ENCODE data around the gene MCOLN3.
A peak's percentile ranks its signal among the peaks of the same experiment; 100 is the strongest.
"Not testable (repeated sequence)": the region's sequence is repeated elsewhere in the genome, so short reads cannot be mapped to it uniquely, and the experiment has no call there.

MCOLN3 gene

DNA sequence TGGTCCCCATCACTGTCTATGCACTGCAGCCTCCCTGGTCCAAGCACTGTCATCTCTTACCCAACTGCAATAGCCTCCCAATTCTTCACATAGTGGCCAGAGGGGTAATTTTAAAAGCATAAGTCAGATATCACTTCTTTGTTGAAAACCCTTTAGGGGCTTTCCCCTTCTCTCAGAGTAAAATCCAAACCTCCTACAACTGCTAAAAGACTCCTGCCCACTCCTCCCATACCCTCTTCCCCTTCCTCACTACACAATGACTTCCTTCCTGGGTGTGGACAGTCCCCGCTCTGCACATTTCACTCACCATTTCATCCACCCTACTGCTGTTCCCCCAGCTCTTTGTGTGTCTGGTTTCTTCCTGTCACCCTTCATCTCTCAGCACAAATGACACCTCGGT lies 59.7 kb downstream of the MCOLN3 start:
- DNase-seq: no peak

DNA sequence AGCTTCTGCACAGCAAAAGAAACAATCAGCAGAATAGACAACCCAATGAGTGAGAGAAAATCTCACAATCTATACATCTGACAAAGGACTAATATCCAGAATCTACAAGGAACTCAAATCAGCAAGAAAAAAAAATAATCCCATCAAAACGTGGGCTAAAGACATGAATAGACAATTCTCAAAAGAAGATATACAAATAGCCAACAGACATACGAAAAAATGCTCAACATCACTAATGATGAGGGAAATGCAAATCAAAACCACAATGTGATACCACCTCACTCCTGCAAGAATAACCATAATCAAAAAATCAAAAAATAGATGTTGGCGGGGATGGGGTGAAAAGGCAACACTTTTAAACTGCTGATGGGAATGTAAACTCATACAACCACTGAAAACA lies 61.7 kb downstream of the MCOLN3 start:
- DNase-seq: not testable (repeated sequence)

DNA sequence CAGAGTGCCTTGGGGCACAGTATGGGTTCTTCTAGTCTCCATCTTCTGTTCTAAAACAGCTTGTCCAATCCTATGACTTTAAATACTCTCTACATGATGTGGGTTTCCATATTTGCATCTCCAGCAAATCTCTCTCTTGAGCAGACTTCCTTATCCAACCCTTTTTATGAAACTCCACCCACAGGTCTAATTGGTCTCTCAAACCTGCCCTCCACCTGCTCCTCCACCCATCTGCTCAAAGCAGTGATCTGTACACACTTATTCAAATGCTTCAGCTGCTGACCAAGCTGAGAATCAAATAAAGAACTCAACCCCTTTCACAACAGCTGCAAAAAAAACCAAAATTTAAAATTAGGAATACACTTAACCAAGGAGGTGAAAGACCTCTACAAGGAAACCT lies 62.9 kb downstream of the MCOLN3 start:
- no peak for DNase-seq

DNA sequence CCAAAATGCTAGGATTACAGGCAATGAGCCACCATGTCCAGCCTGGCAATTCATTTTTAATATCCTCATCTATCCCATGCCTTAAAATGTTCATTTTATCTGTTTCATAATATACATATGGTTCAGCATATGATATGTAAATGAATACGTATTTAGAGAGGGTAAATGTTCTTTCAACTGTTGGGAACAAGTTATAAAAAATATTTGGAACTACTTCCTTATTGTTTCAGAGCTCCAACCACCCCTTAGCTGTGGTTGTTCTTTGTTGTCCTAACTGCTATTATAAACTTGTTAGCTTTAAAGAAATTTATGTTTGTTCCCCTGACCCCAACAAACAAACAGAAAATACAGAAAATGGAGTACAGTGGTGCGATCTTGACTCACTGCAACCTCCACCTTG lies 65.9 kb downstream of the MCOLN3 start:
- no peak for DNase-seq

DNA sequence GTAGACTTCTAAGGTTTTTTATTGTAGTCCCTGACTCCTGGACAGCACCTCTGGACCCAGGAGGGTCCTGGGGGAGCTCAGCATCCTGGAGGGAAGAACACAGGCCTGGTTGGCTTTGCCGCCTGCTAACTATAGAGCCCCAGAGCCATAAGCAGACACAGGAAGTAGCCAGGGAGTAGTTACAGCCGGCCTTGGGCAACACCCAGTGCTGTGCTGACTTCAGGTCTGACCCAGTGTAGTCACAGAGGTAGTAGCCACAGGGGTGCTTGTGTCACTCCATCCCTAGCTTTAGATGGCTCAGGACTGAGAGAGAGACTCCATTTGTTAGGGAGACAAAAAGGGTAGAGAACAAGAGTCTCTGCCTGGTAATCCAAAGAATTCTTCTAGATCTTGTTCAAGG lies 73.3 kb downstream of the MCOLN3 start:
- no peak for DNase-seq

- DNase-seq: no peak
Observed at GRCh38 chr1:84973498-84974334, 74.6 kb downstream of the MCOLN3 start.

DNA sequence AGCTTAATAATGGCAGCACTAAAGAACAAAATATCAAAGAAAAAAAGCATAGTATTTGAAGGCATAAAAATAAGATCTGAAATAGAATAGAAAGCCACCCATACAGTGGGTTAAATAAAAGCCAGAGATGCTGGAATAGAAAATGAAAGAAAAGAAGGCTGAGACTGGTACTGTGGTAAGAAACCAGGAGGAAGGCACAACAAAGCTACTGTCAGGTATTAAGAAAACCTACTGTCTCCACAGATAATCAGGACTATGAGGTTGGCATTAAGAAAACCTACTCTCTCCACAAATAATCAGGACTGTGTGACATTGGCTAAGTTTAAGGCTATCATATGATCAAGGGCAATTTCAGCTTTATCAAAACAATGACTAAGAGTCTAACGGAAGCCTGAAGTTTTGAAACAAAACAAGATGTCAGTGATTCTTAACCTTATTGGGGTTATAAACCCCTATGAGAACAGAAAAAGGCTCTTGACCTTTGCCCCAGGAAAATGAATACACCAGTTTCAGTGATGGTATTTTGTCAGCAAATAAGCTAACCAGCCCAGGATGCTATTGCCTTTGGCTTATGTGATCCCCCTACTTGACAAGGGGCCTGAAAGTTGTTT lies 75.8 kb downstream of the MCOLN3 start:
- DNase-seq: no peak

GRCh38 chr1:84971957-84972356 lies 76.3 kb downstream of the MCOLN3 start:
- DNase-seq: no peak

DNA sequence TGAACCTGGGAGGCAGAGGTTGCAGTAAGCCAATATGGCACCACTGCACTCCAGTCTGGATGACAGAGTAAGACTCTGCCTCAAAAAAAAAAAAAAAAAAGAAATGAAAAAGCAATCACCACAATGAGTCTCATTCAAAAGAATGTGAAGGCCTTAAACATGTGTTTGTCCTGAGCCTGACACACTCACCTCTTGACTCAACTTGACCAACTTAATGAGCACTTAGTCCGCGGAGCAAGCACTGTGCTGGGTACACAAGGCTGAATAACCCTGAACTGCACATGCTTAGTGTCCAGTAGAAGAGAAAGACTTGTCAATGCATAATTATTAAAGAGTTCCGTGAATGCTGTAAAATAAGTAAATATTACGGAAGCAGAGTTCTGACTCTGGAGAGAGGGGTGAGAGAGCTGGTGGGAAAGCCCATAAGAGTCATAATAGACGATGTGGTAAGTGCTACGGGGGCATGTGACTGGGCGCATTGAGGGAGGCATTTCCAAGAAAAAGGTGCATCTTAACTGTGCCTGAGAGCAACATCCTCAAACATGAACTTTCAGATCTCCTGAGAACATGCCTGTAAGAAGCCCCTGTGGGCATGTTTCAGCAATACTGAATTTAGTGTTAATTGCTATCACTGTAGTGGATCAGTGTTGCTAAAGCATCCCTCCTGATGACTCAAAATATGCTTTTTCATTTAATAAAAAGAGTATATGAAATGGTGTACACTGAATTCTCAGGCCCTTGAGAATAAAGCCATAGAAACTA lies 78.6 kb downstream of the MCOLN3 start:
- DNase-seq: peak; percentile 31 to 33

DNA sequence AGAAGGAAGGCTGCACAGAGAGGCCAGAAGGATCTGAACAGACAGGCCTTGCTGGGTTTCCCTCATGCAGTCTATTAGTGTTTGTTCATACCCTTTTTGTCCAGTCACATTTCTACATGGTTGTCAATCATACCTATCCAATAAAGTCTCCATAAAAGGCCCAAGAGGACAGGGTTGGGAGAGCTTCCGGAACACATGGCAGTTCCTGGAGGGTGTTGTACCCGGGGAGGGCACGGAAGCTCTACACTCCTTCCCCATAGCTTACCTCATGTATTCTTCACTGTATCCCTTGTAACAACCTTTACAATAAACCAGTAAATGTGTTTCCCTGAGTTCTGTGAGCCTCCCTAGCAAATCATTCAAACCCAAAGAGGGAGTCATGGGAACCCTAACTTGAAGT lies 79.4 kb downstream of the MCOLN3 start:
- no peak for DNase-seq

- no peak for DNase-seq
Observed at GRCh38 chr1:84968101-84968500, 80.2 kb downstream of the MCOLN3 start.
